OCI-LY7 (cell line): Measurements from ENCODE around the gene CLDN16.

ENCODE experiments used
- EZH2phosphoT487 ChIP-seq: fragments of 200-600 bp; sonication (generic); IDR thresholded peaks from 2 replicates; pipeline ENCODE4 v1.6.1; 2018; ENCODE audit warnings: low read depth, borderline replicate concordance, mild to moderate bottlenecking, mixed run types, antibody characterized with exemption, low read length, moderate library complexity, mixed read lengths
- TF ChIP-seq, protein P1 (sequence below): fragments of 200-600 bp; sonication (generic); conservative IDR thresholded peaks from 2 replicates; pipeline ENCODE4 v1.5.1; 2014; ENCODE audit warnings: mild to moderate bottlenecking, antibody characterized with exemption, low read length, moderate library complexity, mixed read lengths

GRCh38 chr3:190345027-190345821 lies 42.7 kb upstream of the CLDN16 start:
- TF ChIP-seq, protein P1, sequence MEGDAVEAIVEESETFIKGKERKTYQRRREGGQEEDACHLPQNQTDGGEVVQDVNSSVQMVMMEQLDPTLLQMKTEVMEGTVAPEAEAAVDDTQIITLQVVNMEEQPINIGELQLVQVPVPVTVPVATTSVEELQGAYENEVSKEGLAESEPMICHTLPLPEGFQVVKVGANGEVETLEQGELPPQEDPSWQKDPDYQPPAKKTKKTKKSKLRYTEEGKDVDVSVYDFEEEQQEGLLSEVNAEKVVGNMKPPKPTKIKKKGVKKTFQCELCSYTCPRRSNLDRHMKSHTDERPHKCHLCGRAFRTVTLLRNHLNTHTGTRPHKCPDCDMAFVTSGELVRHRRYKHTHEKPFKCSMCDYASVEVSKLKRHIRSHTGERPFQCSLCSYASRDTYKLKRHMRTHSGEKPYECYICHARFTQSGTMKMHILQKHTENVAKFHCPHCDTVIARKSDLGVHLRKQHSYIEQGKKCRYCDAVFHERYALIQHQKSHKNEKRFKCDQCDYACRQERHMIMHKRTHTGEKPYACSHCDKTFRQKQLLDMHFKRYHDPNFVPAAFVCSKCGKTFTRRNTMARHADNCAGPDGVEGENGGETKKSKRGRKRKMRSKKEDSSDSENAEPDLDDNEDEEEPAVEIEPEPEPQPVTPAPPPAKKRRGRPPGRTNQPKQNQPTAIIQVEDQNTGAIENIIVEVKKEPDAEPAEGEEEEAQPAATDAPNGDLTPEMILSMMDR = no peak
- no peak for TF ChIP-seq EZH2phosphoT487
